Stimulated activated CD4-positive, alpha-beta T cell treated with anti-CD3 and anti-CD28 coated beads, Interleukin-2, amount 100 ng/mL, for 24 hours (primary cell): ENCODE results near the gene HIRA.
"Not testable (repeated sequence)": the region's sequence is repeated elsewhere in the genome, so short reads cannot be mapped to it uniquely, and the experiment has no call there.

ENCODE experiments used
- DNase-seq, 2 donors: peaks; one replicate each; pipeline ENCODE4 v3.0.0-alpha.2; 2020

Gene HIRA

GRCh38 chr22:19442166-19442565 lies 10.6 kb upstream of the HIRA start:
- no peak for DNase-seq

- no peak for DNase-seq
Measured at GRCh38 chr22:19440411-19441195, 9.1 kb upstream of the HIRA start.

DNA sequence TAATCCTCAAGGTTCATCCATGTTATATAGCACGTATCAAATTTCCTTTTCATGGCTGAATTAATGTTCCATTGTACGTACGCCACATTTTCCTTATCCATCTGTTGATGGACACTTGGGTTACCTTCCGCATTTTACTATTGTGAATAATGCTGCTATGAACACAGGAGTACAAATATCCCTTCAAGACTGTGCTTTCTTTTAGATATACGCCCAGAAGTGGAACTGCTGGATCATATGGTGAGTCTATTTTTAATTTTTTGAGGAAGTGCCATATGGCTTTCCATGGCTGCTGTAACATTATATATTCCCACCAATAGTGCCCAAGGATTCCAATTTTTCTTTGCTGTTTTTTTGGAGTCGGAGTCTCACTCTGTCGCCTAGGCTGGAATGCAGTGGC lies 6.8 kb upstream of the HIRA start:
- no peak for DNase-seq

DNA sequence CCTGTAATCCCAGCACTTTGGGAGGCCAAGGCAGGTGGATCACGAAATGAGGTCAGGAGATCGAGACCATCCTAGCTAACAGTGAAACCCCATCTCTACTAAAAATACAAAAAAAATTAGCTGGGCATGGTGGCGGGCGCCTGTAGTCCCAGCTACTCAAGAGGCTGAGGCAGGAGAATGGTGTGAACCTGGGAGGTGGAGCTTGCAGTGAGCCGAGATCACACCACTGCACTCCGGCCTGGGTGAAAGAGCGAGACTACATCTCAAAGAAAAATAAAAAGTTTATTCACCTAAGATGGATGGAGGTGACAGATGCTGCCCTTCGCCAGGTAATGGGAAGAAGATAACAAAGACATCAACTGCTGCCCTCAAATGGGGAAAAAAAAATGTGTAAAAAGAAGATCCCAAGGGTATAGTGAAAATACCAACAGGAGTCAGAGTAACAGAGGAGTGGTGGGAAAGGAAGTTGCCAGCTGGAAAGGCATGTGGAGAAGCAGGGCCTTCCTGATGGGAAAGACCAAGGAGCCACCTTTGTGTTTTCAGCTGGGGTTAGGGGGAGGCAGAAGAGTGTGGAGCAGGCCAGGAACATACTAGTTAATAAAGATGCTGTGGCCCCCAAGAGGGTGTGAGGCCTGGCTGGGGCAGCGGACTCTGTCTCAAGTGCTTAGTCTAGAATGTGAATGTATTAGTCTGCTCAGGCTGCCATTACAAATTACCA lies 5.1 kb upstream of the HIRA start:
- not testable (repeated sequence) for DNase-seq

GRCh38 chr22:19434829-19435580 lies 3.5 kb upstream of the HIRA start:
- no peak for DNase-seq

GRCh38 chr22:19434401-19434800 lies 2.9 kb upstream of the HIRA start:
- DNase-seq: no peak

DNA sequence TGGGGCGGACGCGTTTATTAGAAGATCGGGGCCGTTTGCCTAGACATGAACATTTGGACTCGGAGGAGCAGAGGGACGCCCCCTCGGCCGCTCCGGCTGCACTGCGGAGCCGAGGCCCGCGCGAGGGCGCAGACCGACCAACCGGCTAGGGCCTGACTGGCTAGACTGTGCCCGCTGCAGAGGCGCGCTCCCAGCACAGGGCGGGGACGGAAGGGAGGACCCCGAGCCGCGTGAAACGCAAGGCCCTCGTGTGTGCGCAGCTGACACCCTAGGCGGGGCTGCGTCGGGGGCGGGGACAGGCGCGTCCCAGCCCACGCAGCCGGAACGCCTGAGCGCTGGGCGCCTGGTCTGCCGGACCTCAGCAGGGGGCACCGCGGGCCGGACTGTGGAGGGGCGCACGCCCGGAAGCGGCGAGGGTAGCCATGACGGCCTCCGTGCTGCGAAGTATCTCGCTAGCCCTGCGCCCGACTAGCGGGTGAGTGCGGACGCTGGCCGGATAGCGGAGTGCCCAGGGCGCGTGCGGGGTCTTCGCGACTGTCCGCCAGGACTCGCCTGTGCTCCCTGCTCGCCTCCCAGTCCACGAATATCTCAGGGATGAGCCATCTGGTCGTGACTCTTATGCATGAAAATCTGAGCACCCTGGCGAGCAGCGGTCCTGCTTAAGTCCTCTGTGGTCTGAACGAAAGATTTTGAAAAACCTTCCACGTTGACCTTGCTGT lies 759 bp upstream of the HIRA start, which contains the start of gene MRPL40:
Gene MRPL40, plus strand, starts transcription at position 413 of the 719 bp plus-strand sequence. Its CDS starts 10 bp downstream, at position 423.
- DNase-seq: peak; percentile 92 to 94

DNA sequence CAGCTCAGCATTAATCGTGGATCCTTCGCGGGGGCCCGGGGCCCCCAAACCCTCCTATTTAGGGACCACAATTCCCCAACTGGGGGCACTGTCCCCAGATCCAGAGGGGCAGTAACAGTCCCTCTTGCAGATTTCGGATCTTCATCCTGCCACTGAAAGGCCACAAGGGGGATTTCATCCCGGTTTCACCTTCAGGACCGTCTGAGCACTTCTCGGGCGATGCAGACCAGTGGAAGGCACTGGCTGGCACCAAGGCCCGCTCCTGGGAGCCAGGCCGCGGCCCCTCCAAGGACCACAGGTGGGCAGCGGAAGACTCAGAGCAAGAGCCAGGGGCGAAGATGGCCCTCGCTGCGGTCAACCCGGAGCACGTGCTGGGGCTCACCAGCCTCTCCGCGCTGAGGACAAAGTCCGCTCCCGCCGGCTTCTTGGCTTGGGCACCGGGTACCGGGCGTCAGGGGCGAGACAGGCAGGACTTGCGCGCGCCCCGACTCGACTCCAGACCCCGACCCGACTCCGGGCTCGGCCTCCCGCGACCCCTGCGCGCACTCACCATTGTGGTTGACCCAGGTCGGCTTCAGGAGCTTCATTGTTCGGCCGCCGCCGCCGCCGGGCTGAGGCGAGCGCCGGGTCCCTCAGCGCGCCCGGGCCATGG lies 517 bp downstream of the HIRA start:
- peak; percentile 31 to 36 for DNase-seq

- DNase-seq: peak; percentile 46 to 52
Measured at GRCh38 chr22:19429950-19430889, 1.3 kb downstream of the HIRA start.

- DNase-seq: no peak
Measured at GRCh38 chr22:19424186-19424500, 7.4 kb downstream of the HIRA start.

DNA sequence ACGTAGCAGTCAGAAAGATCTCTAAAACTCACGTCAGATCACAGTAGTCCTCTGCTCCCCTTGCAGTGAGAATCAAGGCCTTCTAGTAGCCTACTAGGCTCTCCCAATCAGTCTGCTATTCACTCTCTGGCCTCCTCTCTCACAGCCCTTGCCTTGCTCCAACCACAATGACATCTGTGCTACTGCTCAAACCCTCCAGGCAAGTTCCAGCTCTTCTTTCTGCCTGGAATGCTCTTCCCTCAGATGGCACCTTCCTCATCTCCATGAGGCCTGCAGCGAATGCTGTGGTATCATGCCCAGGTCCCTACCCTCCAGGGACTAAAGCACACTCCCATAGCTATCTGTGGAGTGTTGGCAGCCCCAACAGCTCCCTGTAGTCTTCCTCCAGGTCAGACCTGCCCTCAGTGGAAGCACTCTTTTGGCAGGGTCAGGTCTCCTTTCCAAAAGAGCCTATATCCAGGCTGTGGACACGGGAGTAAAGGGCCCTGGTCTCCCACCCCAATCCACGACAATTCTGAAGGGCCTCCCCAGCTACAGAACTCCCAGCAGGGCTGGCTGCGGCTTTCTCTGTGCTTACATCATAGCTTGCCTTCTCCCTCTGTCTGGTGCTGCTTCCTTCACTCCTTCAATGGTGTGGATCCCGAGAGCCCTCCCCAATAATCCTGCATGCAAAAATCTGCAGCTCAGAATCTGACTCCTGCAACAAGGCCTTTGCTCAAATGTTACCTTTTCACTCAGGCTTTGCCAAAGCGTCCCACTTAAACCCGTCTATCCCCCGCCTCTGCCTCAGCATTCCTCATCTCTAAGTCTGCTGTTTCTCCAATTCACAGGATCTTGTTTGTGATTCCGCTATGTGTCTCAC lies 8.9 kb downstream of the HIRA start:
- DNase-seq: no peak

DNA sequence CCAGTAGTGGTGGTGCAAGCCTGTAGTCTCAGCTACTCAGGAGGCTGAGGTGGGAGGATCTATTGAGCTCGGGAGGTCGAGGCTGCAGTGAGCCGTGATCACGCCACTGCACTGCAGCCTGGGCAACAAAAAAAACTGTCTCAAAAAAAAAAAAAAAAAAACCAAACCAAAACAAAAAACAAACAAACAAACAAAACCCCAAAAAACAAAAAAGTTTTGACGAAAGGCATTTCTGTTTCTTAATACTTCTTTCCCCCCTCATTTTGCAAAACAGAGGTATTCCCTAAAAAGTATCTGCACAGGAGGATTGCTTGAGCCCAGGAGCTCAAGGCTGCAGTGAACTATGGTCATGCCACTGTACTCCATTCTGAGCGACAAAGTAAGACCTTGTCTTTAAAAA lies 11.2 kb downstream of the HIRA start:
- DNase-seq: no peak

DNA sequence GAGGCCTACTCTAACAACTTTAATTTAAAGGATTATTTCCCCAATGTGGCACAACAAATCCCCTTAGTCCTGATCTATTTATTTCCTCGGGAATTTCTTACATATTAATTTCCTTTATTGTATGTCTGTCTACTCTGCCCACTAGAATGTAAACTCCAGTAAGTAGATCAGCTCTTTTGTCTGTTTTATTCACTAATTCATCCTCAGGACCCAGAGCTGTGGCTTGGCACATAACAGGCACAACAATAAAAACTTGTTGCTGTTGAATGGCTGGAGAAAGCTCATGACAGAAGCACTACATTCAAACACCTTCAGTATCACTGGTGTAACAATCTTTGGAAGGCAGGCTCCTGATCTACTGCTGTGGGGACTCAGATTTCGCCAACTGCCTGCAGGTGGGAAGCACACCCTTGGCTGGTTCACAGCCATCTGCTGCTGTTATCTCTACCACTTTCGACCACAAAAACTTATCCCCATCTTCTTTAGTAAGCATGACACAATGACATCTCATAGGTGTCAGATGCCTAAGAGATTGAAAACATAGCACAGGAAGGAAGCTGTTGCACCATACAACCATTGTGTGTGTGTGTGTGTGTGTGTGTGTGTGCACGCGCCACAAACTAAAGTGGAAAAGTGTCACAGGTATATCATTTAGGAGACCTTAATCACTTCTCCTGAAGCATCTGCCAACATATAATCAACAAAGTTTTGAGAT lies 11.9 kb downstream of the HIRA start:
- DNase-seq: peak; percentile 33 to 46

DNA sequence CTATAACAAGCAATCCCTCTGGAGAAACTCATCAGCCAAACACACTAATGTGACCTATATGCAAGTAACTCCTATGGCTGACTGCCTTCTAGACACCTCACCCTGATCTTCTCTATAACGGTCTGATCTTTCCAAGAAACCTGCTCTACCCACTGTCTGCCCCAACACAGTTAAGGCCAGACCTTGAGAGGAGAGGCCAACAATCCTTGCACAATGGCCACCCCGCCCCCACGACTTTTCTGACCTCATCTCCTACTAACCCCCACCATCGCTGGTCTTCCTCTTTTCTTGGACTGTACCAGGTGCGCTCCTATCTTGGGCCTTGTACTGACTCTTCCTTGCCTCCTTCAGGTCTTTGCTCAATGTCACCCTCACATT lies 12.5 kb downstream of the HIRA start:
- no peak for DNase-seq

DNA sequence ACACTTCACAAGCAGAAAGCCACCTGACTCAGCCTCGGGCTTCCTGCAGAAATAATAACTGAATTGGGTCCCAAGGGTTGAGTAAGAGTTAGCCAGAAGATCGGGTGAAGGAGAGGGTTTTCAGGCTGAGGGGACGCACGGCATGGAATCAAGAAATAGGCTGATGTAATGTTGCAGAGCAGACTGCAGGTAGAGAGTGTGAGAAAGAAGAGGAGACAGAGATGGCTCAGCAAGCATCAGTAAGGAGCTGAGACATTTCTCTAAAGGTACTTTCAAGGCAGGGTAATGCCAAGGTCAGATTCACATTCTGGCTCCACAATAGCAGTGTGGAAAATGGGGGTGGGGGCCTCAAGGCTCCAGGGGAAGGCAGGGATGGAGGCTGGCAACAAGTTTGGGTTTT lies 18.6 kb downstream of the HIRA start:
- no peak for DNase-seq

DNA sequence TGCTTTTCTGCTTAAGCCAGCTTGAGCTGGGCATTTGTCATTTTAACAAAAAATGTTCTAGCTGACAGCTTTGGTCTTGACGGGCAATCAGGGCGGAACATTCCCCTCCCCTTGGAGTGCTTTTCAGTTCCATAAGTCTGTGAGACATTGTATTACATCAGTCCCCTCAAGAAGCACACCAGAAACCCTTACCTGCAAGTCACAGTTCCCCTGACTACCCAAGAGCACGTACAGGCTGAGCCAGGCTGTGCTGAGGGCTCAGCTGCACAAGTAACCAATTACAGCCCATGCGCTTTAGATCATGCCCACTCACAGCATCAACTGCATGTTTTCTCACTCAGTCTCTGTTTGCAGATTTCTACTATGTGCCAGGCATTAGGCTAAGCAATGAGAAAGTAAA lies 19.1 kb downstream of the HIRA start:
- DNase-seq: no peak

DNA sequence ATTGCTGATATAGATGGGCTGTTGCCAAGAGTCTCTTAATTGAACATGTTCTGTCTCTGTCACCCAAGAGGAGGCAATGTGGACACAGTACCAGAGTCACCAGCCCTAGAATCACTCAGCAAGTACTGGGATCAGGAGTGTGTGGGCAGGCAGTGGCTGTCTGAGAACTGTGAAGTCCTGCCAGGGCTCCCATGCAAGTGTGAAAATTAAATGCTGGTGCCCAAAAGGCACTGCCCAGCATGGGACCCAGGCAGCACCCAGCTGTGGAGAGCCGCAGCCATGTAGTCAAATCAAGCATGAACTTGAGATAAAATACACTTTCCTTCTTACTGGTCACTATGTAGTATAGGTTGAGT lies 19.9 kb downstream of the HIRA start:
- DNase-seq: no peak

DNA sequence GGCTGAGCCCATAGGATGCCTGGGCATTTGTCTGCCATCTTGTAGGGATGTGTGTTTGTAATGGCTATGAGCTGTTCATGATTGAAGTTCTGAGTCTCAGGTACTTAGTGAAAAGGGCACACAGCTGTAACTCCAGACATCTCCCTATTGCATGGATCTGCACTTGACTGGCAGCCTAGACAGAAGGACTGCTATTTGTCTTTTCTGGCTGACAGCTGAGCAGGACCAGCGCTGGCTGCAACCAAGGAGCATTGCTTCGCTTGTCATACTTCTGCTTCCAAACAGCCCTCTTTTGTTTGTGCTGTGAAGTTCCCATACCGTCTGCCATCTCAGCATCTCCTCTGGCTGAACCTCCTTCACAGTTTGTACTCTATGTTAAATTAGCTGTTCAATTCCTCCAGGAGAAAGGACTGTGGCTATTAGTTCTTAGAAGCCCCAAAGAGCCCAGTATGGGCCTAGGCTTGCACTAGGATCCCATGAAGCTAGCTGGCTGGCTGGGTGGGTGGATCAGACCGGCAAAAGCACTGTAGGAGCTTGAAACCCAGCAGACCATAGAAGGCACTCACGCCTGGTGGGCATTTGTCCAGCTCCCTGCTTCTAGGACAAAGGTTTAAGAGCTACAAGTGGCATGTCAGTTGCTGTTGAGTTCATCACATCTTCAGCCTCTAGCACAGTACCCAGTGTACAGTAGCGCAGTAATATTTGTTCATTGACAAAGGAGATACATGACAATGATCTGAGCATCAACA lies 20.4 kb downstream of the HIRA start:
- no peak for DNase-seq
